NCI-H2196 treated with DMSO at 0.1 percent for 48 hours (cell line): ENCODE data around the gene FOXG1.

Experiments used
- DNase-seq: peaks from one replicate; lab custom pipeline; 2025; ENCODE audit not compliant: unreplicated experiment; lab: John Stamatoyannopoulos, UW

Gene FOXG1

GRCh38 chr14:28766469-28766955 is at the start of gene FOXG1:
Gene FOXG1, plus strand, starts transcription at chr14:28766787. Its CDS starts 493 bp downstream, at chr14:28767280.
- DNase-seq: no peak

- DNase-seq: no peak
Observed at GRCh38 chr14:28719130-28719529, 47.5 kb upstream of the FOXG1 start.

DNA sequence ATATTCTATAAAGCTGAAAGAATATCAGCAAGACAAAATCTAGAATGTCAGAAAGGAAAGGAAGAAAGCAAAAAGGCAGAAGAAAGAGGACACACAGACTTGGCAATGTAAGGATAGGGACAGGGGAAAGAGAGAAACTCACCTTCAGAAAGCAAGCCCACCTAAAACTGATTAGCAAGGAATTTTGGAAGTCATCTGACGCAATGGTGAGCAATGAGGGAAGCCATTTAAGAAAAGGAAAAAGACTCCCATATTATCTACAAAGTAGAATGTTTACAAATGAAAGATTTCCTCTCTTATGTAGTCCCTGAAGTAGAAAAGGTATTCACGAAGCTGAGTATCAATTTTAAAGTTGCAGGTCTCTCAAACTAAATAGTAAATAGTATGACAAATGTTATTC is 35.2 kb upstream of the FOXG1 start:
- no peak for DNase-seq

- no peak for DNase-seq
Observed at GRCh38 chr14:28742171-28742846, 24.3 kb upstream of the FOXG1 start.

GRCh38 chr14:28744126-28744525 is 22.5 kb upstream of the FOXG1 start:
- DNase-seq: no peak

DNA sequence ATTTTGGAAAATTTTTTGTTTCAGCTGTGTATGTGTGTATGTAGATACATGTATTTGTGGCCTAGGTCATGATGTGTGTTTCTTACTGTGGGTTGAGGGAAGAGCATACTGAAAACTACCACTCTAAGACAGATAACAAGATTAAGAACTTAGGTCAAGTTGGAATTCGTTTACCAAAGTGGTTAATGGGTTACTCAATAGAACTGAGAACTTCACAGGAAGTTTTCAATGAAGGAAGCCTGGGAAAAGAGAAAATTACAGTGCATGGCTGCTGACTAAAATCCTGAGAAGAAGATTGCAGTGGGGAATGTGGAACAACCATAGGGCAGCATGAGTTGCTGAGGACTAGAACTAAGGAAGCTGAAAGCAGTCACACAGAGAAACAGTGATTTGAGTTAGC is 21.4 kb upstream of the FOXG1 start:
- no peak for DNase-seq

GRCh38 chr14:28746247-28746646 is 20.3 kb upstream of the FOXG1 start:
- no peak for DNase-seq

- DNase-seq: peak; percentile 50
Observed at GRCh38 chr14:28751467-28752058, 15.0 kb upstream of the FOXG1 start.

GRCh38 chr14:28754209-28754985 is 12.2 kb upstream of the FOXG1 start:
- DNase-seq: peak; percentile 19

- no peak for DNase-seq
Observed at GRCh38 chr14:28755198-28755815, 11.3 kb upstream of the FOXG1 start.

DNA sequence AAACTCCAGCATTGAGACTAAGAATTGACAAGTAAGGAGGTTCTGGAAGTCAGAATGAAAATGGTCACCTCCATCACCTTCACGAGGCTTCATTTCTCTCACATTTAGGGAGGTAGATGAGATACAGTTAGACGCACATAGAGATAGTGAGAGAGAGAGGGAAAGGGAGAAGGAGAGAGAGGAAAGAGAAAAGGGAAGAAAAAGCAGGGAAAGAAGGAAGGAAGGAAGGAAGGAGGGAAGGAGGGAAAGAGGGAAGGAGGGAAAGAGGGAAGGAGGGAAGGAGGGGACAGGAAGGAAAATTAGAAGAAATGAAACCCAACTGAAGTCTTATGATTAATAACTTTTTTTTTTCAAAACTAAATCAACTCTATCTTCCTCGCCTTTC is 10.7 kb upstream of the FOXG1 start:
- DNase-seq: no peak

GRCh38 chr14:28756269-28756883 is 10.2 kb upstream of the FOXG1 start:
- no peak for DNase-seq

DNA sequence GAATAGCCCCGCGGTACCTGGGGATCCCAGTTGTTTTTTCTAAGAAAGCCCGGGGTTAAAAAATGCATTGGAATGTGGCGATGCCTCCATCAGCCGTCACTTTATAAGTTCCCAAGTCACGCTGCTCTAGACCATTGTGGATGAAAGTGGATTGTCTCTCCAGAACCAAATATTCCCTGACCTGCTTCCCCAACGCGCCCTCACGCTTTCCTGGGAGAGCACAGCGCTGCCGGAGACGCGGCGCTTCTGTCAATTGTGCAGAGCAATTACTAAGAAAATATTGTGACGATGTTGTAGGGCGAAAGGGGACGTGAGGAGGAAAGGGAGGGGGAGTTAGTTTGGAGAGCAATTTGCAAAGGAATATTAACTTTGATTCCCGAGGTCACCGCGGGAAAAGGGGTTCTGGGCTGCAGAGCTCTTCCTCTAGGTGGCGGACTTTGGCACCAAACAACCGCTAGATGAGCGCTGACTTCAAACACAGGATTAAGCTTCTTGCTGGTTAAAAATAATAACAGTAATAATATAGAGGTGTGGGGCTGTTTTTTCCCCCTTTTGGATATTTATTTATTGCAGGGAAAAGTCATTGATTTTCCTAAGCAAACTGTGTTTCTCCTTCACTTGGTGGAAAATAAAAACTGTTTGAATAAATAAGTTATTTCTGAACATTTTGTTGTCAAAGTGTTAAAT is 9.6 kb upstream of the FOXG1 start:
- no peak for DNase-seq

GRCh38 chr14:28757786-28758185 is 8.8 kb upstream of the FOXG1 start:
- no peak for DNase-seq

DNA sequence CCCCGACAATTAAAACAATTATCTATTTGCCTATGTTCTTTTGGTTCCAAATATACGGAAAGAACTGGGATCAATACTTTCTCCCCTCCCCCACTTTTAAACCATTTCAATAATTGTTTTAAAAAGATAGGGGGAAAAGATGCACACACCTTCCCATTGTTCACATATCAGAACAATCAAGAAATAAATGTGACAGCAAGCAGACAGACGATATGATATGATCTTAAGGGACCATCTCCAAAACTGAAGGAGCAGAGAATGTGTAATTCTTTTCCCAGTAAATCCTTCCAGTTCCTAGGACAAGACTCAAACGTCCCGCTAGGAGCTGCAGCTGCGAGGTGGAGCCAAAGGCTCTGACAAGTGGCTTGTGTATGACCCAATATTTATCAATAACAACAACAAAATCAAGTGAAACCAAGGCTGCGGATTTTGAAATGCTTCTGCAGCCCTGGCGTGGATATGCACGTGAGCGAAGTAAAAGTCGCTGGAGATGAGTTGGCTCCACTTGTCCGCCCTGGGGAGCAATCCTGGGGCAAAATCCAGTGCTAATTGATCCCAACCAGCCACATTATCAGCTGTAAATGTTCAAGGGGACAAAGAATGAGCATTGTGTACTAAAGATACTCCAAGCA is 8.2 kb upstream of the FOXG1 start:
- no peak for DNase-seq

- DNase-seq: no peak
Observed at GRCh38 chr14:28758885-28759652, 7.5 kb upstream of the FOXG1 start.

- DNase-seq: no peak
Observed at GRCh38 chr14:28759653-28760313, 6.8 kb upstream of the FOXG1 start.

DNA sequence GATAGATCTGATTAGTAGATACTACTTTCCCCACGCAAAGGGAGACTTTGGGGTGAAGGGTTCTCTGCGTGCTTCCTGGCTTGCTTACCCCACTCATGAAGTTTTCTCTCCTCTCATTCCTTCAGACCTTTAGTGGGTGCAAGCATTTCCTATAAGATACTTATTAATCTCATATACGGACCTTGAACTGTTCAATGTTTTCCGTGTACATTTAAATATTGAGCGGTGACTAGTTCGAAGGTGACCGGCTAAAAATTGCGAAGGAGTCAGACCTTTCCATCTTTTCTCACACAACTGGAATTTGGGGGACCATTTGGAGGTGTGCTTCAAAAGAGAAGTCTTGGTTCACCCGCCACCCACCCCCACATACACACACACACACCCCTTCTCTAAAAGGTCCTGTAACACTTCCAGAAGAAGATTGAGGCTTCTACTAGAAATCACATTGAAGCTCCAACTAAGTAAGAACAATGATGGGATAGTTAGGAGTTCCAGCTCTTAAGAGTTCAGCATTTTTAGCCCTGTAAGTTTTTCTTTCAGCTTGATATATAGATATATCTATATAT is 6.1 kb upstream of the FOXG1 start:
- DNase-seq: no peak
